ENCODE measurements around the gene NEO1.

Gene NEO1

DNA sequence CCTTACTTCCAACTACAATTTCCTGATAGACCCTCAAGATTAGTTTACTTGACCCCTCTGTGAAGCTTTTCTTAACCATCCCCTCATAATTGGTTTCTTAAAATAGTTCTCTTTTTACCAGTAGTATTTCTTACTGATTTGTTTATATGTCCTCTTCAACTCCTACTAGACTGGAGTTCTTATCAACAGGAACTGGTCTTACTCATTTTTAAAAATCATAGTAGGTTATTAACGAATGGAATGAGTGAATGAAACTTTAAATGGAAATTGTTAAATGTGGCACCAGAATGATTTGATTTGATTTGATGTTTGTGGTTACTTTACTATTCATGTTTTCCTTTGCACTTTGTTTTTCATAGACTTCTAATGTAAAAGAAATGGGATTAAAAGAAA lies 91.5 kb downstream of the NEO1 start:
- TF ChIP-seq, protein P1, sequence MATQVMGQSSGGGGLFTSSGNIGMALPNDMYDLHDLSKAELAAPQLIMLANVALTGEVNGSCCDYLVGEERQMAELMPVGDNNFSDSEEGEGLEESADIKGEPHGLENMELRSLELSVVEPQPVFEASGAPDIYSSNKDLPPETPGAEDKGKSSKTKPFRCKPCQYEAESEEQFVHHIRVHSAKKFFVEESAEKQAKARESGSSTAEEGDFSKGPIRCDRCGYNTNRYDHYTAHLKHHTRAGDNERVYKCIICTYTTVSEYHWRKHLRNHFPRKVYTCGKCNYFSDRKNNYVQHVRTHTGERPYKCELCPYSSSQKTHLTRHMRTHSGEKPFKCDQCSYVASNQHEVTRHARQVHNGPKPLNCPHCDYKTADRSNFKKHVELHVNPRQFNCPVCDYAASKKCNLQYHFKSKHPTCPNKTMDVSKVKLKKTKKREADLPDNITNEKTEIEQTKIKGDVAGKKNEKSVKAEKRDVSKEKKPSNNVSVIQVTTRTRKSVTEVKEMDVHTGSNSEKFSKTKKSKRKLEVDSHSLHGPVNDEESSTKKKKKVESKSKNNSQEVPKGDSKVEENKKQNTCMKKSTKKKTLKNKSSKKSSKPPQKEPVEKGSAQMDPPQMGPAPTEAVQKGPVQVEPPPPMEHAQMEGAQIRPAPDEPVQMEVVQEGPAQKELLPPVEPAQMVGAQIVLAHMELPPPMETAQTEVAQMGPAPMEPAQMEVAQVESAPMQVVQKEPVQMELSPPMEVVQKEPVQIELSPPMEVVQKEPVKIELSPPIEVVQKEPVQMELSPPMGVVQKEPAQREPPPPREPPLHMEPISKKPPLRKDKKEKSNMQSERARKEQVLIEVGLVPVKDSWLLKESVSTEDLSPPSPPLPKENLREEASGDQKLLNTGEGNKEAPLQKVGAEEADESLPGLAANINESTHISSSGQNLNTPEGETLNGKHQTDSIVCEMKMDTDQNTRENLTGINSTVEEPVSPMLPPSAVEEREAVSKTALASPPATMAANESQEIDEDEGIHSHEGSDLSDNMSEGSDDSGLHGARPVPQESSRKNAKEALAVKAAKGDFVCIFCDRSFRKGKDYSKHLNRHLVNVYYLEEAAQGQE (IDR thresholded peaks at IDR 0.05; ENCODE audit: insufficient read depth in 1 of 2, low read depth in 2 of 2, low read length in 2 of 2): no peak

DNA sequence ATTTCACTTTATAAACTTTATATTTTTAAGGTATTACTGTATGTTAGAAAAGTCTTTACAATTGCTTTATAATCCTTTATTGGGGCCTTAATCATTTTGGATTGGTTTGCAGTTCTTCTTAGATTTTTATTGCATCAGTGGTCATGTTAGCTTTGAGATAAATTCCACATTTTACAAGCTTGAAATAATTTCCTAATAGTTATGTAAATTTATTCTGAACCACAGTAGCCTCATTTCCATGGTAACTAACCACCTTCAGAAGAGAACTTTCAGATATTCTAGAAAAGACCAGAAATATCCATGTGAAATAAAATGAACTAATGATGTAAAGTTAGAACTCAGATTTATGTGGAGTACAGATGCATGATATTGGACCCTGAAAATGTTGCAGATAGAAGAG lies 94.2 kb downstream of the NEO1 start:
- TF ChIP-seq TAF1 (IDR thresholded peaks at IDR 0.05; ENCODE audit: borderline replicate concordance, insufficient read depth, low read length): no peak
- TF ChIP-seq, protein P1 (IDR thresholded peaks at IDR 0.05; ENCODE audit: insufficient read depth in 1 of 2, low read depth in 2 of 2, low read length in 2 of 2): no peak
- no peak for TF ChIP-seq SIN3A (IDR thresholded peaks at IDR 0.05; ENCODE audit: borderline replicate concordance, insufficient read depth, low read length)
- no peak for TF ChIP-seq POLR2AphosphoS5 (IDR thresholded peaks at IDR 0.05; ENCODE audit: low read depth, low read length)
- no peak for TF ChIP-seq FOXP2 (optimal IDR thresholded peaks at IDR 0.05; ENCODE audit: borderline replicate concordance, extremely low read depth, extremely low read length, insufficient read depth)

DNA sequence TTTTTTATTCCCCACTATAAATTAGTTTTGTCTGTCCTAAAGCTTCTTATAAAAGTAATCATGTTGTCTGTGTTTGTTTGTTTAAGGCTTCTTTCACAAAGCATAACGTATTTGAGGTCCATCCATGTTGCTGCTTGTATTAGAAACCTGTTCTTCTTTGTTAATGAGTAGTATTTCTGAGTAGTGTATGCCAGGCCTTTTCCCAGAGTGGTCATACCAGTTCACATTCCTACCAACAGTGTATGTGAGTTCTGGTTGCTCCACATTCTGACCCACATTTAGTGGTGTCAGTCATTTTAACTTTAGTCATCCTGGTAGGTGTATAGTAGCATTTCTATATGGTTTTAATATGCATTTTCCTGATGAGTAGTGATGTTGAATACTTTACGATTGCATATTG lies 98.6 kb downstream of the NEO1 start:
- TF ChIP-seq SIN3A (IDR thresholded peaks at IDR 0.05; ENCODE audit: borderline replicate concordance, insufficient read depth, low read length) (no peak), POLR2AphosphoS5 (IDR thresholded peaks at IDR 0.05; ENCODE audit: low read depth, low read length) (no peak), TAF1 (IDR thresholded peaks at IDR 0.05; ENCODE audit: borderline replicate concordance, insufficient read depth, low read length) (no peak)
- TF ChIP-seq, protein P1 (IDR thresholded peaks at IDR 0.05; ENCODE audit: insufficient read depth in 1 of 2, low read depth in 2 of 2, low read length in 2 of 2): no peak

DNA sequence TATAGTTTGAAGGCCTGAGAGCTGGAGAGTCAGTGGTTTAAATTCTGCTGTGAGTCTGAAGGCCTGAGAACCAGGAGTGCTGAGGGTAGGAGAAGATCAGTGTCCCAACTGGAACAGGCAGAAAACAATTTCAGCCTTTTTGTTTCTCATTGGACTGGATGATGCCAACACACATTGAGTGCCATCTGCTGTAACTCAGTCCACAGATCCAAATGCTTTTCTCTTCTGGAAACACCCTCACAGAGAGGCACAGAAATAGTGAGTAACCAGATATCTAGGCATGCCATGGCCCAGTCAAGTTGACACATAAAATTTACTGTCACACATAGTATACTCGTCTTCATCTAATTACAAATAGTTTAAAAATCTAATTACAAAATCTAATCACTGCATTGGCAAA lies 100.8 kb downstream of the NEO1 start:
- no peak for TF ChIP-seq POLR2AphosphoS5 (IDR thresholded peaks at IDR 0.05; ENCODE audit: low read depth, low read length)
- TF ChIP-seq SIN3A (IDR thresholded peaks at IDR 0.05; ENCODE audit: borderline replicate concordance, insufficient read depth, low read length): no peak
- no peak for TF ChIP-seq FOXP2 (optimal IDR thresholded peaks at IDR 0.05; ENCODE audit: borderline replicate concordance, extremely low read depth, extremely low read length, insufficient read depth)
- no peak for TF ChIP-seq TAF1 (IDR thresholded peaks at IDR 0.05; ENCODE audit: borderline replicate concordance, insufficient read depth, low read length)
- TF ChIP-seq, protein P1 (IDR thresholded peaks at IDR 0.05; ENCODE audit: insufficient read depth in 1 of 2, low read depth in 2 of 2, low read length in 2 of 2): no peak

DNA sequence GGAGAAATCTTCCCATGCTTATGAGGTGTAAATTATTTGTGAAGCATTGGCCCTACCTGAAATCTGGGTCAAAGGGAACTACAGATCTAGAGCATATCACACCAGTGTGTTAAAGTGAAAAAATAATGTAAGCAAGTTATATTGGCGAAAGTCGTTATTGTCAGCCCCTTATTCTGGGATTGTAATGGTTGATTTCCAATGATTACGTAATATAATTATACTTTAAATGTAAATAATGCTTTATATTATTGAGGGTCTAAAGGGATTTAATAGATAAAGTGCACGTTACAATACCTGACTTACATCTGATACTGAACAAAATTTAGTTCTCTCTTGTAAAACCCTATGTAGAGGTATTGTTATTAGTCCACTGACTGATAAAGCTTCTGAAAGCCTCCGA lies 101.2 kb downstream of the NEO1 start:
- TF ChIP-seq SIN3A (IDR thresholded peaks at IDR 0.05; ENCODE audit: borderline replicate concordance, insufficient read depth, low read length) (no peak), POLR2AphosphoS5 (IDR thresholded peaks at IDR 0.05; ENCODE audit: low read depth, low read length) (no peak), FOXP2 (optimal IDR thresholded peaks at IDR 0.05; ENCODE audit: borderline replicate concordance, extremely low read depth, extremely low read length, insufficient read depth) (no peak), TAF1 (IDR thresholded peaks at IDR 0.05; ENCODE audit: borderline replicate concordance, insufficient read depth, low read length) (no peak)
- TF ChIP-seq, protein P1 (IDR thresholded peaks at IDR 0.05; ENCODE audit: insufficient read depth in 1 of 2, low read depth in 2 of 2, low read length in 2 of 2): no peak

All from PFSK-1 (cell line).